ENCODE data around the gene CEP44.

GRCh38 chr4:174255786-174256185 lies 27.9 kb upstream of the CEP44 start:
- no peak for TF ChIP-seq EZH2 (IDR thresholded peaks at IDR 0.05; ENCODE audit: insufficient read depth, low read length)
- TF ChIP-seq CTCF (IDR thresholded peaks at IDR 0.05; ENCODE audit: insufficient read depth, low read depth, low read length) = no peak
